Neural progenitor cell (in vitro differentiated cells): Measurements from ENCODE around the gene MYO3A.

Experiments used
- CTCF ChIP-seq: fragments of 200-600 bp; sonication (generic); IDR thresholded peaks from 2 replicates; pipeline ENCODE4 v1.5.1; 2017; ENCODE audit warnings: antibody characterized with exemption, mild to moderate bottlenecking
- EZH2 ChIP-seq: fragments of 200-600 bp; sonication (generic); IDR thresholded peaks from 2 replicates; pipeline ENCODE4 v1.6.1; 2017; ENCODE audit warnings: antibody characterized with exemption, mild to moderate bottlenecking, moderate library complexity

- TF ChIP-seq CTCF (no peak), EZH2 (no peak)
Observed at GRCh38 chr10:25972631-25973030, 38.6 kb downstream of the MYO3A start.
